Gastroesophageal sphincter (tissue), 4 donors: Measurements from ENCODE around the gene SST. TPM values are rescaled to one million over a fixed set of nuclear protein-coding genes. Genes with fewer than 3 reads are reported as not detected.

Source experiments
- ATAC-seq: fragments of 150-250 bp; one replicate; pipeline ENCODE4 v1.9.1; 2016; ENCODE audit warnings: mild to moderate bottlenecking, moderate library complexity
- H3K27ac ChIP-seq, 4 donors: fragments of 200-600 bp; sonication (generic) in 3 of 4; 1 replicate in 3 of 4; 2 replicates in 1 of 4; pipeline ENCODE4 v1.5.1; 2016 to 2019
- H3K27me3 ChIP-seq: fragments of 200-600 bp; sonication (generic); one replicate; pipeline ENCODE4 v1.5.1; 2019
- H3K36me3 ChIP-seq, 2 donors: fragments of 200-600 bp; sonication (generic); one replicate each; pipeline ENCODE4 v1.5.1; 2019; ENCODE audit warnings: control low read depth in 1 of 2
- H3K4me1 ChIP-seq, 3 donors: fragments of 200-600 bp; sonication (generic); 1 replicate in 2 of 3; 2 replicates in 1 of 3; pipeline ENCODE4 v1.5.1; 2016 to 2019; ENCODE audit warnings: control low read depth in 2 of 3
- H3K4me3 ChIP-seq, 2 donors: fragments of 200-600 bp; sonication (generic); one replicate each; pipeline ENCODE4 v1.5.1; 2019; ENCODE audit warnings: mild to moderate bottlenecking in 1 of 2, moderate library complexity in 1 of 2
- H3K9me3 ChIP-seq, 3 donors: fragments of 200-600 bp; sonication (generic); one replicate each; pipeline ENCODE4 v1.5.1; 2017 to 2019; ENCODE audit warnings: control low read depth in 2 of 3
- CTCF ChIP-seq, 4 experiments: fragments of 200-600 bp in 2 of 4; fragments of 450-650 bp in 2 of 4; sonication (generic) in 1 of 4; IDR thresholded peaks; one replicate each; pipeline ENCODE4 v1.5.1; 2017 to 2019; ENCODE audit warnings: antibody characterized with exemption in 4 of 4, mild to moderate bottlenecking in 2 of 4, moderate library complexity in 2 of 4
- EP300 ChIP-seq: sonication (generic); formaldehyde crosslinking; IDR thresholded peaks from one replicate; pipeline ENCODE4 v1.6.1; 2017; ENCODE audit warnings: antibody characterized with exemption, mild to moderate bottlenecking
- POLR2A ChIP-seq, 2 donors: fragments of 450-650 bp; IDR thresholded peaks; one replicate each; pipeline ENCODE4 v1.6.1; 2017; ENCODE audit warnings: antibody characterized with exemption in 2 of 2, mild to moderate bottlenecking in 2 of 2, moderate library complexity in 1 of 2
- POLR2AphosphoS5 ChIP-seq: sonication (generic); formaldehyde crosslinking; IDR thresholded peaks from one replicate; pipeline ENCODE4 v1.6.1; 2017; ENCODE audit warnings: antibody characterized with exemption
- WGBS, 2 donors: methylation state at CpG; one replicate each; pipeline ENCODE4 v1.1.5; 2018; ENCODE audit warnings: low coverage in 1 of 2; 5-methylcytosine and 5-hydroxymethylcytosine counted together
- total RNA-seq, 4 donors: library from RNA; depleted of rRNA; stranded (reverse); fragments of >200 nt; gene quantifications; one replicate each; pipeline ENCODE4 v1.1.0, GENCODE V29; 2016

The SST gene
- total RNA-seq, 4 donors from 2014 or later = 0.81 to 2.2 (median 1.2) TPM; not detected in 1

- 46 to 71% methylated on average over 1 to 5 of the region's 5 CpGs for WGBS, 2 donors
- TF ChIP-seq POLR2A (IDR thresholded peaks at IDR 0.05) (no peak), CTCF (IDR thresholded peaks at IDR 0.05) (no peak), POLR2AphosphoS5 (no peak), EP300 (no peak)
- no peaks in the 10 kb centered on the region for H3K36me3 ChIP-seq
- H3K27ac ChIP-seq = no peak overlapping the region
- peaks cover 0 to 16% (median 0%) of the 10 kb centered on the region in 3 donors for H3K9me3 ChIP-seq
- H3K4me3 ChIP-seq = no peak overlapping the region
- H3K4me1 ChIP-seq = no peaks in the 10 kb centered on the region
- no peak for ATAC-seq
- H3K27me3 ChIP-seq = no peaks in the 10 kb centered on the region
Observed at GRCh38 chr3:187639927-187640568, 30.1 kb downstream of the SST start.

- no peak for TF ChIP-seq CTCF (IDR thresholded peaks at IDR 0.05)
- no peak for TF ChIP-seq POLR2A (IDR thresholded peaks at IDR 0.05)
- no peak for TF ChIP-seq POLR2AphosphoS5
- TF ChIP-seq EP300 = no peak
- Histone ChIP-seq H3K4me3 (no peak overlapping the region), H3K27ac (no peak overlapping the region), H3K9me3 (peaks cover 0 to 26% (median 0%) of the 10 kb centered on the region in 3 donors), H3K4me1 (no peaks in the 10 kb centered on the region), H3K36me3 (no peaks in the 10 kb centered on the region), H3K27me3 (no peaks in the 10 kb centered on the region)
- no peak for ATAC-seq
Observed at GRCh38 chr3:187636528-187636927, 33.7 kb downstream of the SST start.

- 42 to 65% methylated on average over 2 to 3 of the region's 3 CpGs for WGBS, 2 donors
Observed at GRCh38 chr3:187630404-187630803, 39.8 kb downstream of the SST start.

GRCh38 chr3:187629711-187630110 lies 40.5 kb downstream of the SST start:
- Histone ChIP-seq H3K4me1 (no peaks in the 10 kb centered on the region), H3K27me3 (no peaks in the 10 kb centered on the region), H3K27ac (no peak overlapping the region), H3K36me3 (no peaks in the 10 kb centered on the region), H3K9me3 (peaks cover 0 to 8% (median 0%) of the 10 kb centered on the region in 3 donors), H3K4me3 (no peak overlapping the region)
- TF ChIP-seq EP300 (no peak), POLR2AphosphoS5 (no peak), POLR2A (IDR thresholded peaks at IDR 0.05) (no peak)
- ATAC-seq = no peak
- WGBS, 2 donors = 35 to 75% methylated on average over 2 to 4 of the region's 4 CpGs

More at GRCh38 chr3:187630404-187630803, 39.8 kb downstream of the SST start:
- TF ChIP-seq POLR2A (IDR thresholded peaks at IDR 0.05) (no peak), CTCF (IDR thresholded peaks at IDR 0.05) (no peak), EP300 (no peak), POLR2AphosphoS5 (no peak)
- Histone ChIP-seq H3K4me1 (no peaks in the 10 kb centered on the region), H3K27ac (no peak overlapping the region), H3K27me3 (no peaks in the 10 kb centered on the region), H3K4me3 (no peak overlapping the region), H3K36me3 (no peaks in the 10 kb centered on the region), H3K9me3 (peaks cover 0 to 13% (median 0%) of the 10 kb centered on the region in 3 donors)
- ATAC-seq = no peak

- Histone ChIP-seq H3K36me3 (no peaks in the 10 kb centered on the region), H3K4me3 (no peak overlapping the region), H3K9me3 (no peaks in the 10 kb centered on the region), H3K27me3 (no peaks in the 10 kb centered on the region), H3K4me1 (no peaks in the 10 kb centered on the region), H3K27ac (no peak overlapping the region)
- no peak for TF ChIP-seq CTCF (IDR thresholded peaks at IDR 0.05)
- no peak for TF ChIP-seq EP300
- no peak for ATAC-seq
- WGBS, 2 donors = 9 to 40% methylated on average over 3 of the region's 3 CpGs
Observed at GRCh38 chr3:187628169-187628568, 42.0 kb downstream of the SST start.
